Osteoblast (primary cell): ENCODE results near the gene ABLIM1. TPM values are rescaled to one million over a fixed set of nuclear protein-coding genes. Genes with fewer than 3 reads are reported as not detected.

ENCODE experiments used
- DNase-seq: peaks from one replicate; pipeline ENCODE4 v3.0.0; 2011; ENCODE audit warnings: low spot score, mixed read lengths; ENCODE audit not compliant: insufficient read length; ENCODE audit errors: missing footprints
- H2AFZ ChIP-seq: 2 replicates; pipeline ENCODE4 v1.6.0; 2011; ENCODE audit warnings: mild to moderate bottlenecking, low read length
- H3K27ac ChIP-seq: 2 replicates; pipeline ENCODE4 v1.5.1; 2011; ENCODE audit warnings: mild to moderate bottlenecking, low read depth, low read length, moderate library complexity
- H3K27me3 ChIP-seq: 2 replicates; pipeline ENCODE4 v1.6.0; 2012; ENCODE audit warnings: mild to moderate bottlenecking, control low read depth, inconsistent platforms, low read length, moderate library complexity; ENCODE audit not compliant: insufficient read depth
- H3K36me3 ChIP-seq: 2 replicates; pipeline ENCODE4 v1.5.1; 2011; ENCODE audit warnings: mild to moderate bottlenecking, low read length, control low read depth, moderate library complexity; ENCODE audit not compliant: insufficient read depth
- H3K4me1 ChIP-seq: 2 replicates; pipeline ENCODE4 v1.5.1; 2011; ENCODE audit warnings: mild to moderate bottlenecking, low read length, control low read depth, moderate library complexity; ENCODE audit not compliant: insufficient read depth
- H3K4me2 ChIP-seq: 2 replicates; pipeline ENCODE4 v1.6.0; 2011; ENCODE audit warnings: mild to moderate bottlenecking, low read length; ENCODE audit not compliant: insufficient read depth
- H3K4me3 ChIP-seq: fragments of 200-600 bp; sonication (generic); 3 replicates; pipeline ENCODE4 v1.5.1; 2012; ENCODE audit warnings: mild to moderate bottlenecking, low read length, inconsistent platforms; ENCODE audit not compliant: insufficient read depth
- H3K79me2 ChIP-seq: 2 replicates; pipeline ENCODE4 v1.6.0; 2012; ENCODE audit warnings: mild to moderate bottlenecking, low read length, control low read depth, inconsistent platforms; ENCODE audit not compliant: insufficient read depth
- H3K9me3 ChIP-seq: 2 replicates; pipeline ENCODE4 v1.5.1; 2011; ENCODE audit warnings: low read depth, low read length, control low read depth
- H4K20me1 ChIP-seq: 2 replicates; pipeline ENCODE4 v1.6.0; 2012; ENCODE audit warnings: mild to moderate bottlenecking, low read length, control low read depth; ENCODE audit not compliant: insufficient read depth
- total RNA-seq: library from RNA; depleted of rRNA; stranded (reverse); fragments of >200 nt; gene quantifications from 2 replicates; pipeline ENCODE4 v1.2.3, GENCODE V29; 2012
- TF ChIP-seq, protein P1 (sequence below): IDR thresholded peaks from 2 replicates; pipeline ENCODE4 v1.5.1; 2011; ENCODE audit warnings: mild to moderate bottlenecking, low read depth, low read length, moderate library complexity; ENCODE audit errors: extremely low read depth

Gene ABLIM1
- total RNA-seq, 1 donor: 11.2 TPM

- no peaks in the 10 kb centered on the region for H3K9me3 ChIP-seq
Measured at GRCh38 chr10:114547514-114547913, 110.6 kb downstream of the ABLIM1 start.

GRCh38 chr10:114547056-114547455 lies 111.0 kb downstream of the ABLIM1 start:
- Histone ChIP-seq H3K79me2 (no peaks in the 10 kb centered on the region), H3K9me3 (no peaks in the 10 kb centered on the region), H3K36me3 (no peaks in the 10 kb centered on the region), H3K27ac (no peak overlapping the region), H3K4me1 (no peaks in the 10 kb centered on the region), H3K4me3 (no peak overlapping the region), H3K4me2 (no peak overlapping the region), H4K20me1 (no peaks in the 10 kb centered on the region), H2AFZ (no peak overlapping the region), H3K27me3 (no peaks in the 10 kb centered on the region)
- DNase-seq: no peak
- TF ChIP-seq, protein P1, sequence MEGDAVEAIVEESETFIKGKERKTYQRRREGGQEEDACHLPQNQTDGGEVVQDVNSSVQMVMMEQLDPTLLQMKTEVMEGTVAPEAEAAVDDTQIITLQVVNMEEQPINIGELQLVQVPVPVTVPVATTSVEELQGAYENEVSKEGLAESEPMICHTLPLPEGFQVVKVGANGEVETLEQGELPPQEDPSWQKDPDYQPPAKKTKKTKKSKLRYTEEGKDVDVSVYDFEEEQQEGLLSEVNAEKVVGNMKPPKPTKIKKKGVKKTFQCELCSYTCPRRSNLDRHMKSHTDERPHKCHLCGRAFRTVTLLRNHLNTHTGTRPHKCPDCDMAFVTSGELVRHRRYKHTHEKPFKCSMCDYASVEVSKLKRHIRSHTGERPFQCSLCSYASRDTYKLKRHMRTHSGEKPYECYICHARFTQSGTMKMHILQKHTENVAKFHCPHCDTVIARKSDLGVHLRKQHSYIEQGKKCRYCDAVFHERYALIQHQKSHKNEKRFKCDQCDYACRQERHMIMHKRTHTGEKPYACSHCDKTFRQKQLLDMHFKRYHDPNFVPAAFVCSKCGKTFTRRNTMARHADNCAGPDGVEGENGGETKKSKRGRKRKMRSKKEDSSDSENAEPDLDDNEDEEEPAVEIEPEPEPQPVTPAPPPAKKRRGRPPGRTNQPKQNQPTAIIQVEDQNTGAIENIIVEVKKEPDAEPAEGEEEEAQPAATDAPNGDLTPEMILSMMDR: no peak

More at GRCh38 chr10:114547514-114547913, 110.6 kb downstream of the ABLIM1 start:
- H3K79me2 ChIP-seq: no peaks in the 10 kb centered on the region
- no peak overlapping the region for H3K27ac ChIP-seq
- TF ChIP-seq, protein P1: no peak
- no peaks in the 10 kb centered on the region for H3K4me1 ChIP-seq
- no peak for DNase-seq
- no peak overlapping the region for H3K4me2 ChIP-seq
- no peak overlapping the region for H3K4me3 ChIP-seq
- peaks cover 2% of the 10 kb centered on the region for H3K27me3 ChIP-seq
- no peaks in the 10 kb centered on the region for H3K36me3 ChIP-seq
- H4K20me1 ChIP-seq: no peaks in the 10 kb centered on the region
- H2AFZ ChIP-seq: no peak overlapping the region

DNA sequence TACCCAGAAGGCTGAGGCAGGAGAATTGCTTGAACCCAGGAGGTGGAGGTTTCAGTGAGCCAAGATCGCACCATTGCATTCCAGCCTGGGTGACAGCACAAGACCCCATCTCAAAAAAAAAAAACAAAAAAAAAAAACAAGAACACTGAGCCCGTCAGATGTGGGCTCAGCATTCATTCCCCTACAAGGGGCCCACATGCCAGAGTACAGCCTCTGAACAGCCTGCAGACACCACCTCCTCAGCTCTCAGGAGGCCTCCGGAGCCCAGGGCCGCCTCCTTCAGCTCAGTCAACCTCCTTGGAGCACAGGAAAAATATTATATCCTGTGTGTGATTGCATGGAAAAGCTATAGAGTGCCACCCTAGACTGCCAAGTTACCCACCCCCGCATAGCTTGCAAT lies 112.3 kb downstream of the ABLIM1 start:
- H3K4me1 ChIP-seq: peaks cover 7% of the 10 kb centered on the region
- no peaks in the 10 kb centered on the region for H3K9me3 ChIP-seq
- H3K79me2 ChIP-seq: no peaks in the 10 kb centered on the region
- H3K4me2 ChIP-seq: no peak overlapping the region
- TF ChIP-seq, protein P1: no peak
- no peaks in the 10 kb centered on the region for H4K20me1 ChIP-seq
- H3K27me3 ChIP-seq: no peaks in the 10 kb centered on the region
- no peak overlapping the region for H2AFZ ChIP-seq
- no peak overlapping the region for H3K27ac ChIP-seq
- no peak for DNase-seq
- H3K4me3 ChIP-seq: no peak overlapping the region
- H3K36me3 ChIP-seq: no peaks in the 10 kb centered on the region

- DNase-seq: no peak
- H3K9me3 ChIP-seq: no peaks in the 10 kb centered on the region
- H3K27me3 ChIP-seq: no peaks in the 10 kb centered on the region
- H3K36me3 ChIP-seq: no peaks in the 10 kb centered on the region
- no peak overlapping the region for H2AFZ ChIP-seq
- H3K27ac ChIP-seq: no peak overlapping the region
- no peaks in the 10 kb centered on the region for H4K20me1 ChIP-seq
- no peak overlapping the region for H3K4me3 ChIP-seq
- H3K4me1 ChIP-seq: peaks cover 7% of the 10 kb centered on the region
- TF ChIP-seq, protein P1: no peak
- no peaks in the 10 kb centered on the region for H3K79me2 ChIP-seq
- no peak overlapping the region for H3K4me2 ChIP-seq
Measured at GRCh38 chr10:114545071-114545470, 113.0 kb downstream of the ABLIM1 start.
